HG02840 (cell line): ENCODE measurements around the gene ZBTB20.
A peak's percentile ranks its signal among the peaks of the same experiment; 100 is the strongest.
"Not testable (repeated sequence)": the region's sequence is repeated elsewhere in the genome, so short reads cannot be mapped to it uniquely, and the experiment has no call there.

Experiments
- ATAC-seq: cut with Tn5 transposase; IDR thresholded peaks from one replicate; pipeline ENCODE4 v1.9.1; 2021; ENCODE audit warnings: mild to moderate bottlenecking, moderate library complexity, moderate number of reproducible peaks; ENCODE audit not compliant: unreplicated experiment, low FRiP score

Gene ZBTB20

GRCh38 chr3:115146418-115147328 is at the start of gene ZBTB20:
Gene ZBTB20 (minus strand): TSS chr3:115147288.
- ATAC-seq, result peak; percentile 30

- no peak for ATAC-seq
These were observed 47.4 kb upstream of the ZBTB20 start for GRCh38 chr3:115194476-115194875.

GRCh38 chr3:115190747-115191146 is 43.7 kb upstream of the ZBTB20 start:
- no peak for ATAC-seq

- ATAC-seq, result peak; percentile 100
These were observed 40.2 kb upstream of the ZBTB20 start for GRCh38 chr3:115187149-115187757.

- peak; percentile 61 for ATAC-seq
These were observed 39.5 kb upstream of the ZBTB20 start for GRCh38 chr3:115186351-115187148.

- not testable (repeated sequence) for ATAC-seq
These were observed 37.9 kb upstream of the ZBTB20 start for GRCh38 chr3:115184859-115185572.

- not testable (repeated sequence) for ATAC-seq
These were observed 31.8 kb upstream of the ZBTB20 start for GRCh38 chr3:115178930-115179329.

GRCh38 chr3:115169808-115170207 is 22.7 kb upstream of the ZBTB20 start:
- ATAC-seq, result no peak

- ATAC-seq, result no peak
These were observed 18.6 kb upstream of the ZBTB20 start for GRCh38 chr3:115165701-115166100.

GRCh38 chr3:115165266-115165665 is 18.2 kb upstream of the ZBTB20 start:
- no peak for ATAC-seq

GRCh38 chr3:115164374-115165221 is 17.5 kb upstream of the ZBTB20 start:
- no peak for ATAC-seq

GRCh38 chr3:115162759-115163158 is 15.7 kb upstream of the ZBTB20 start:
- no peak for ATAC-seq

GRCh38 chr3:115161866-115162265 is 14.8 kb upstream of the ZBTB20 start:
- ATAC-seq, result no peak

GRCh38 chr3:115161168-115161834 is 14.2 kb upstream of the ZBTB20 start:
- ATAC-seq, result no peak

GRCh38 chr3:115160295-115160694 is 13.2 kb upstream of the ZBTB20 start:
- peak; percentile 100 for ATAC-seq

GRCh38 chr3:115156046-115156654 is 9.1 kb upstream of the ZBTB20 start:
- no peak for ATAC-seq

- ATAC-seq, result no peak
These were observed 7.5 kb upstream of the ZBTB20 start for GRCh38 chr3:115154611-115155010.

- no peak for ATAC-seq
These were observed 4.8 kb upstream of the ZBTB20 start for GRCh38 chr3:115151921-115152320.
